A549 (cell line): ENCODE data around the gene GRIA3. TPM values are rescaled to one million over a fixed set of nuclear protein-coding genes. Genes with fewer than 3 reads are reported as not detected.

Experiments
- ATAC-seq, 2 experiments: fragments of 200-7000 bp in 1 of 2; fragments of >200 bp in 1 of 2; cut with Nextera tagmentation in 1 of 2; cut with Tn5 transposase in 1 of 2; 3 replicates each; pipeline versions ENCODE4 v1.8.0 to v1.9.1; 2018 to 2020; ENCODE audit warnings: mild to moderate bottlenecking in 1 of 2, moderate library complexity in 1 of 2
- CTCF ChIA-PET: fragments of 300-600 bp; sonication (Branson Sonifier 250); formaldehyde crosslinking; extraction: SDS; loops from one replicate; lab custom pipeline; 2021; ENCODE audit warnings: antibody characterized with exemption, inconsistent platforms; lab: Yijun Ruan, JAX
- POLR2A ChIA-PET: fragments of 350-600 bp; formaldehyde crosslinking; extraction: SDS; loops from one replicate; lab custom pipeline; 2021; ENCODE audit warnings: antibody characterized with exemption, inconsistent platforms; lab: Yijun Ruan, JAX
- DNase-seq, 2 experiments: peaks; one replicate each; pipeline versions ENCODE4 v3.0.0 to v3.0.0-alpha.2; 2011 to 2016; ENCODE audit warnings: low read depth in 1 of 2, low spot score in 1 of 2
- FAIRE-seq: peaks from 2 replicates; lab custom pipeline; 2011; peaks lifted over from hg19 to GRCh38; lab: Jason Lieb, UNC
- H3K27ac ChIP-seq, 2 experiments: fragments of >200 bp; sonication (Bioruptor Twin); formaldehyde crosslinking; 3 replicates each; pipeline ENCODE4 v1.5.1; 2016 to 2017
- H3K4me1 ChIP-seq: fragments of >200 bp; sonication (Bioruptor Twin); formaldehyde crosslinking; 3 replicates; pipeline ENCODE4 v1.6.1; 2016
- H3K4me2 ChIP-seq: fragments of >200 bp; sonication (Bioruptor Twin); formaldehyde crosslinking; 3 replicates; pipeline ENCODE4 v1.6.1; 2016
- H3K4me3 ChIP-seq: fragments of >200 bp; sonication (Bioruptor Twin); formaldehyde crosslinking; 3 replicates; pipeline ENCODE4 v1.5.1; 2016
- H3K9me3 ChIP-seq: fragments of >200 bp; sonication (Bioruptor Twin); formaldehyde crosslinking; 3 replicates; pipeline ENCODE4 v1.6.1; 2016
- CBX2 ChIP-seq: fragments of 200-600 bp; sonication (generic); IDR thresholded peaks from 2 replicates; pipeline ENCODE4 v1.6.1; 2016; ENCODE audit warnings: low read depth, mild to moderate bottlenecking, borderline replicate concordance
- CBX8 ChIP-seq: fragments of 200-600 bp; sonication (generic); IDR thresholded peaks from 2 replicates; pipeline ENCODE4 v1.6.1; 2016
- EP300 ChIP-seq, 2 experiments: fragments of >200 bp; sonication (Bioruptor Twin); formaldehyde crosslinking; IDR thresholded peaks; 2 replicates in 1 of 2; 3 replicates in 1 of 2; pipeline ENCODE4 v1.6.1; 2016 to 2017
- ESRRA ChIP-seq: fragments of 150-350 bp; IDR thresholded peaks from 2 replicates; pipeline ENCODE4 v1.6.1; 2014; ENCODE audit warnings: mild to moderate bottlenecking, low read length, borderline replicate concordance
- GATA3 ChIP-seq: IDR thresholded peaks from 2 replicates; pipeline ENCODE4 v1.6.1; 2012; ENCODE audit warnings: borderline replicate concordance
- HDAC2 ChIP-seq: fragments of 200-600 bp; sonication (generic); IDR thresholded peaks from 2 replicates; pipeline ENCODE4 v1.6.1; 2016
- HEYL ChIP-seq: fragments of 250-450 bp; sonication (Bioruptor Pico); IDR thresholded peaks from 2 replicates; pipeline ENCODE4 v1.8.0; 2021; ENCODE audit warnings: mild to moderate bottlenecking, moderate library complexity
- HOXA7 ChIP-seq: fragments of 250-450 bp; sonication (Bioruptor Pico); IDR thresholded peaks from 2 replicates; pipeline ENCODE4 v1.5.0; 2020; ENCODE audit warnings: mild to moderate bottlenecking, moderate library complexity
- HOXB5 ChIP-seq: fragments of 250-450 bp; sonication (Bioruptor Pico); IDR thresholded peaks from 2 replicates; pipeline ENCODE4 v1.5.0; 2020; ENCODE audit warnings: mild to moderate bottlenecking, moderate library complexity
- JUN ChIP-seq, 2 experiments: fragments of >200 bp; sonication (Bioruptor Twin); formaldehyde crosslinking; IDR thresholded peaks; 2 replicates in 1 of 2; 3 replicates in 1 of 2; pipeline ENCODE4 v1.6.1; 2016 to 2017
- MAFK ChIP-seq: fragments of 450-650 bp; IDR thresholded peaks from 2 replicates; pipeline ENCODE4 v1.6.1; 2014; ENCODE audit not compliant: partially characterized antibody
- NR3C1 ChIP-seq: fragments of >200 bp; sonication (Bioruptor Twin); formaldehyde crosslinking; IDR thresholded peaks from 3 replicates; pipeline ENCODE4 v1.6.1; 2017
- RNF2 ChIP-seq: fragments of 200-600 bp; sonication (generic); IDR thresholded peaks from 2 replicates; pipeline ENCODE4 v1.6.1; 2016; ENCODE audit warnings: low read depth, mild to moderate bottlenecking, antibody characterized with exemption, moderate library complexity, borderline replicate concordance
- SREBF2 ChIP-seq: fragments of 450-650 bp; IDR thresholded peaks from 2 replicates; pipeline ENCODE4 v1.6.1; 2014; ENCODE audit warnings: mild to moderate bottlenecking, moderate library complexity
- TFCP2L1 ChIP-seq: fragments of 250-450 bp; sonication (Bioruptor Pico); IDR thresholded peaks from 2 replicates; pipeline ENCODE4 v1.5.0; 2021; ENCODE audit warnings: mild to moderate bottlenecking
- ZC3H11A ChIP-seq: fragments of 450-650 bp; IDR thresholded peaks from 2 replicates; pipeline ENCODE4 v1.6.1; 2014; ENCODE audit warnings: antibody characterized with exemption, mild to moderate bottlenecking
- ZSCAN20 ChIP-seq: fragments of 250-450 bp; sonication (Bioruptor Pico); IDR thresholded peaks from 2 replicates; pipeline ENCODE4 v1.8.0; 2022; ENCODE audit warnings: mild to moderate bottlenecking, moderate library complexity
- WGBS: methylation state at CpG from one replicate; pipeline ENCODE4 v1.1.6; 2017; ENCODE audit errors: missing lambda C conversion rate; 5-methylcytosine and 5-hydroxymethylcytosine counted together
- polyA plus RNA-seq, 4 experiments: library from polyadenylated mRNA; depleted of rRNA in 3 of 4; stranded (reverse); fragments of >200 nt; fragmentation: RNase III in 1 of 4; extraction: RNeasy Plus Mini Kit Qiagen cat#74134 plus additional on column Dnase treatment in 1 of 4; gene quantifications; 2 replicates in 3 of 4; 3 replicates in 1 of 4; pipeline ENCODE4 v1.2.3, GENCODE V29; 2011 to 2017
- TF ChIP-seq, protein P1 (sequence below): fragments of 200-600 bp; sonication (generic); IDR thresholded peaks from 2 replicates; pipeline ENCODE4 v1.6.1; 2016; ENCODE audit warnings: antibody characterized with exemption, mild to moderate bottlenecking, moderate library complexity
- TF ChIP-seq, protein P2 (sequence below): fragments of >200 bp; sonication (Bioruptor Twin); formaldehyde crosslinking; IDR thresholded peaks from 3 replicates; pipeline ENCODE4 v1.5.1; 2016
- TF ChIP-seq, protein P3 (sequence below): fragments of >200 bp; sonication (Bioruptor Twin); formaldehyde crosslinking; IDR thresholded peaks from 2 replicates; pipeline ENCODE4 v1.6.1; 2016
- TF ChIP-seq, protein P4 (sequence below): IDR thresholded peaks from 2 replicates; pipeline ENCODE4 v1.6.1; 2012
- TF ChIP-seq, protein P5 (sequence below): IDR thresholded peaks from 2 replicates; pipeline ENCODE4 v1.6.1; 2012; ENCODE audit warnings: low read depth, borderline replicate concordance
- TF ChIP-seq, protein P6 (sequence below): fragments of 250-450 bp; sonication (Bioruptor Pico); IDR thresholded peaks from 2 replicates; pipeline ENCODE4 v1.5.0; 2020; ENCODE audit warnings: low read depth, mild to moderate bottlenecking, moderate library complexity

GRIA3 gene
- polyA plus RNA-seq, 2 of the 4 experiments (the other 2 are of a cell fraction) = not detected

DNA sequence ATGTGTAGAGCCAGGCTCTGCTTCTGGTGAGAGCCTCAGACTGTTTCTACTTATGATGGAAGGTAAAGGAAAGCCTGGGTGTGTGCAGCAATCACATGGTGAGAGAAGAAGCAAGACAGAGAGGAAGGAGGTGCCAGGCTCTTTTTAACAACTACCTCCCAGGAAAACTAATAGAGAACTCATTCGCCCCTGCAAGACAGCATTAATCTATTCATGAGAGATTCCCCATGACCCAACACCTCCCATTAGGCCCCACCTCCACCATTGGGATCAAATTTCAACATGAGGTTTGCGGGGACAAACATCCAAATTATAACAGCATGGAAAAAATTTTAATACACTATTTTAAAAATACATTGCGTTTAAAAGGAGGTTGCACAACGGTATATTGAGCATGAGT is 24.7 kb upstream of the GRIA3 start:
- CTCF ChIA-PET = no interaction called here
- ATAC-seq = no peak
- no peak overlapping the region for H3K4me2 ChIP-seq
- no peak for FAIRE-seq
- 39% methylated on average over 4 of the region's 4 CpGs for WGBS
- no peaks in the 10 kb centered on the region for H3K9me3 ChIP-seq
- DNase-seq = no peak
- H3K27ac ChIP-seq = no peak overlapping the region
- no peaks in the 10 kb centered on the region for H3K4me1 ChIP-seq
- TF ChIP-seq, protein P1, sequence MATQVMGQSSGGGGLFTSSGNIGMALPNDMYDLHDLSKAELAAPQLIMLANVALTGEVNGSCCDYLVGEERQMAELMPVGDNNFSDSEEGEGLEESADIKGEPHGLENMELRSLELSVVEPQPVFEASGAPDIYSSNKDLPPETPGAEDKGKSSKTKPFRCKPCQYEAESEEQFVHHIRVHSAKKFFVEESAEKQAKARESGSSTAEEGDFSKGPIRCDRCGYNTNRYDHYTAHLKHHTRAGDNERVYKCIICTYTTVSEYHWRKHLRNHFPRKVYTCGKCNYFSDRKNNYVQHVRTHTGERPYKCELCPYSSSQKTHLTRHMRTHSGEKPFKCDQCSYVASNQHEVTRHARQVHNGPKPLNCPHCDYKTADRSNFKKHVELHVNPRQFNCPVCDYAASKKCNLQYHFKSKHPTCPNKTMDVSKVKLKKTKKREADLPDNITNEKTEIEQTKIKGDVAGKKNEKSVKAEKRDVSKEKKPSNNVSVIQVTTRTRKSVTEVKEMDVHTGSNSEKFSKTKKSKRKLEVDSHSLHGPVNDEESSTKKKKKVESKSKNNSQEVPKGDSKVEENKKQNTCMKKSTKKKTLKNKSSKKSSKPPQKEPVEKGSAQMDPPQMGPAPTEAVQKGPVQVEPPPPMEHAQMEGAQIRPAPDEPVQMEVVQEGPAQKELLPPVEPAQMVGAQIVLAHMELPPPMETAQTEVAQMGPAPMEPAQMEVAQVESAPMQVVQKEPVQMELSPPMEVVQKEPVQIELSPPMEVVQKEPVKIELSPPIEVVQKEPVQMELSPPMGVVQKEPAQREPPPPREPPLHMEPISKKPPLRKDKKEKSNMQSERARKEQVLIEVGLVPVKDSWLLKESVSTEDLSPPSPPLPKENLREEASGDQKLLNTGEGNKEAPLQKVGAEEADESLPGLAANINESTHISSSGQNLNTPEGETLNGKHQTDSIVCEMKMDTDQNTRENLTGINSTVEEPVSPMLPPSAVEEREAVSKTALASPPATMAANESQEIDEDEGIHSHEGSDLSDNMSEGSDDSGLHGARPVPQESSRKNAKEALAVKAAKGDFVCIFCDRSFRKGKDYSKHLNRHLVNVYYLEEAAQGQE = no peak
- TF ChIP-seq MAFK (no peak), ZC3H11A (no peak), ZSCAN20 (CRISPR knock-in tag) (no peak), CBX8 (no peak), RNF2 (no peak), TFCP2L1 (no peak), GATA3 (no peak), EP300 (IDR thresholded peaks at IDR 0.05) (no peak), NR3C1 (no peak), JUN (IDR thresholded peaks at IDR 0.05) (no peak), SREBF2 (no peak), CBX2 (no peak), HOXB5 (CRISPR knock-in tag) (no peak)
- TF ChIP-seq, protein P2, sequence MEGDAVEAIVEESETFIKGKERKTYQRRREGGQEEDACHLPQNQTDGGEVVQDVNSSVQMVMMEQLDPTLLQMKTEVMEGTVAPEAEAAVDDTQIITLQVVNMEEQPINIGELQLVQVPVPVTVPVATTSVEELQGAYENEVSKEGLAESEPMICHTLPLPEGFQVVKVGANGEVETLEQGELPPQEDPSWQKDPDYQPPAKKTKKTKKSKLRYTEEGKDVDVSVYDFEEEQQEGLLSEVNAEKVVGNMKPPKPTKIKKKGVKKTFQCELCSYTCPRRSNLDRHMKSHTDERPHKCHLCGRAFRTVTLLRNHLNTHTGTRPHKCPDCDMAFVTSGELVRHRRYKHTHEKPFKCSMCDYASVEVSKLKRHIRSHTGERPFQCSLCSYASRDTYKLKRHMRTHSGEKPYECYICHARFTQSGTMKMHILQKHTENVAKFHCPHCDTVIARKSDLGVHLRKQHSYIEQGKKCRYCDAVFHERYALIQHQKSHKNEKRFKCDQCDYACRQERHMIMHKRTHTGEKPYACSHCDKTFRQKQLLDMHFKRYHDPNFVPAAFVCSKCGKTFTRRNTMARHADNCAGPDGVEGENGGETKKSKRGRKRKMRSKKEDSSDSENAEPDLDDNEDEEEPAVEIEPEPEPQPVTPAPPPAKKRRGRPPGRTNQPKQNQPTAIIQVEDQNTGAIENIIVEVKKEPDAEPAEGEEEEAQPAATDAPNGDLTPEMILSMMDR = no peak
- TF ChIP-seq, protein P3, sequence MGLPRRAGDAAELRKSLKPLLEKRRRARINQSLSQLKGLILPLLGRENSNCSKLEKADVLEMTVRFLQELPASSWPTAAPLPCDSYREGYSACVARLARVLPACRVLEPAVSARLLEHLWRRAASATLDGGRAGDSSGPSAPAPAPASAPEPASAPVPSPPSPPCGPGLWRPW = no peak
- TF ChIP-seq, protein P4, sequence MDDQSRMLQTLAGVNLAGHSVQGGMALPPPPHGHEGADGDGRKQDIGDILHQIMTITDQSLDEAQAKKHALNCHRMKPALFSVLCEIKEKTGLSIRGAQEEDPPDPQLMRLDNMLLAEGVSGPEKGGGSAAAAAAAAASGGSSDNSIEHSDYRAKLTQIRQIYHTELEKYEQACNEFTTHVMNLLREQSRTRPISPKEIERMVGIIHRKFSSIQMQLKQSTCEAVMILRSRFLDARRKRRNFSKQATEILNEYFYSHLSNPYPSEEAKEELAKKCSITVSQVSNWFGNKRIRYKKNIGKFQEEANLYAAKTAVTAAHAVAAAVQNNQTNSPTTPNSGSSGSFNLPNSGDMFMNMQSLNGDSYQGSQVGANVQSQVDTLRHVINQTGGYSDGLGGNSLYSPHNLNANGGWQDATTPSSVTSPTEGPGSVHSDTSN = no peak
- TF ChIP-seq, protein P5, sequence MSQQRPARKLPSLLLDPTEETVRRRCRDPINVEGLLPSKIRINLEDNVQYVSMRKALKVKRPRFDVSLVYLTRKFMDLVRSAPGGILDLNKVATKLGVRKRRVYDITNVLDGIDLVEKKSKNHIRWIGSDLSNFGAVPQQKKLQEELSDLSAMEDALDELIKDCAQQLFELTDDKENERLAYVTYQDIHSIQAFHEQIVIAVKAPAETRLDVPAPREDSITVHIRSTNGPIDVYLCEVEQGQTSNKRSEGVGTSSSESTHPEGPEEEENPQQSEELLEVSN = no peak
- TF ChIP-seq, protein P6, sequence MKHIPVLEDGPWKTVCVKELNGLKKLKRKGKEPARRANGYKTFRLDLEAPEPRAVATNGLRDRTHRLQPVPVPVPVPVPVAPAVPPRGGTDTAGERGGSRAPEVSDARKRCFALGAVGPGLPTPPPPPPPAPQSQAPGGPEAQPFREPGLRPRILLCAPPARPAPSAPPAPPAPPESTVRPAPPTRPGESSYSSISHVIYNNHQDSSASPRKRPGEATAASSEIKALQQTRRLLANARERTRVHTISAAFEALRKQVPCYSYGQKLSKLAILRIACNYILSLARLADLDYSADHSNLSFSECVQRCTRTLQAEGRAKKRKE (CRISPR knock-in tag) = no peak
- TF ChIP-seq, all 56 proteins: peak for 0
- no peak overlapping the region for H3K4me3 ChIP-seq
- POLR2A ChIA-PET = no interaction called here

DNA sequence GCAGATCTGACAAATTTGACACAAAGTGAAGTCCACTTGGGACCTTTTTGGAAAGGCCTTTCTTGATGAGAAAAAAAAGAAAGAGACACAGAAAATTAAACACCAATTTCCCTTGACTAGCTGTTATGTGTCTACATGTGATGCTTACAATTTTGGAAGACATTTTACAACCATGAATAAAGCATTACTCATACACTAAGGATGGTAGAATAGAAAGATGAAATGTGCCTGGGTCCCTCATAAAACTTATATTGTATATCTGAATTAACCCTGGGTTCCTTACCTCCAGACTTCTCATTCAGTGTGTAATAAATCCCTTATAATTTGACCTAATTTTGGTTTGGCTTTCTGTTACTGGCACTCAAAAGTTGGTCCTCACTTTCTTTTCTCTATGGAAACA is 16.5 kb upstream of the GRIA3 start:
- POLR2A ChIA-PET = no interaction called here
- ATAC-seq = no peak

More for the DNA sequence above, 16.5 kb upstream of the GRIA3 start:
- H3K9me3 ChIP-seq = no peaks in the 10 kb centered on the region
- no peak overlapping the region for H3K27ac ChIP-seq
- H3K4me1 ChIP-seq = peaks cover 13% of the 10 kb centered on the region; the same call in 2 of the 3 replicates
- TF ChIP-seq HDAC2 (no peak), ESRRA (no peak), HOXA7 (no peak), HEYL (CRISPR knock-in tag) (no peak)
- no peak overlapping the region for H3K4me3 ChIP-seq
- no peak overlapping the region for H3K4me2 ChIP-seq
- FAIRE-seq = no peak
- no peak for DNase-seq
- CTCF ChIA-PET = no interaction called here
